ENCODE measurements around the gene GAPT.

DNA sequence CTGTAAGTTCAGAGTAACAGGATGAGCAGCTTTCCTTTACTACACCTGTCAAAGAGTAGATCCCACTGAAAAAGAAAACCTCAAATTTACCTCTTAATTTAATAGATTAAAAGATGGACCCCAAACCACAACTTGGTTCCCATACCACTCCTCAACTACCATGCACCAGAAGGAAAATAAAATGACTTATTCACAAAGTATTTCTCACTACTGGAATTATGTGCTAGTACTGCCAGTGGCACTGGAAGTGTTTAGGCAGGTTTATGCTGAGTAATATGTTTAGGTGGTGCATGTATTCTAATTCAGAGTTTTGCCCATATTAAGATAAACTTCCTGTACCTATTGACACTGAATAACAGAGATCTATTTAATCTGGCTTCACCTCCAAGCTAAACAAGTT, 37.9 kb upstream of the GAPT start:
- TF ChIP-seq HDGF (IDR thresholded peaks at IDR 0.05; ENCODE audit: borderline replicate concordance): no peak
- no peak for TF ChIP-seq FOXA1 (IDR thresholded peaks at IDR 0.05)
- TF ChIP-seq, protein P1, sequence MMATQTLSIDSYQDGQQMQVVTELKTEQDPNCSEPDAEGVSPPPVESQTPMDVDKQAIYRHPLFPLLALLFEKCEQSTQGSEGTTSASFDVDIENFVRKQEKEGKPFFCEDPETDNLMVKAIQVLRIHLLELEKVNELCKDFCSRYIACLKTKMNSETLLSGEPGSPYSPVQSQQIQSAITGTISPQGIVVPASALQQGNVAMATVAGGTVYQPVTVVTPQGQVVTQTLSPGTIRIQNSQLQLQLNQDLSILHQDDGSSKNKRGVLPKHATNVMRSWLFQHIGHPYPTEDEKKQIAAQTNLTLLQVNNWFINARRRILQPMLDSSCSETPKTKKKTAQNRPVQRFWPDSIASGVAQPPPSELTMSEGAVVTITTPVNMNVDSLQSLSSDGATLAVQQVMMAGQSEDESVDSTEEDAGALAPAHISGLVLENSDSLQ (IDR thresholded peaks at IDR 0.05): no peak
- TF ChIP-seq ELF4 (IDR thresholded peaks at IDR 0.05): no peak
- TF ChIP-seq FOXM1 (IDR thresholded peaks at IDR 0.05; ENCODE audit: borderline replicate concordance): no peak
- no peak for TF ChIP-seq ARNT (IDR thresholded peaks at IDR 0.05)
- no peak for TF ChIP-seq SP1 (IDR thresholded peaks at IDR 0.05)
- no peak for TF ChIP-seq SUZ12 (IDR thresholded peaks at IDR 0.05)
- no peak for TF ChIP-seq BHLHE40 (IDR thresholded peaks at IDR 0.05; ENCODE audit: borderline replicate concordance)
